Glomerular visceral epithelial cell (primary cell): ENCODE data around the gene CDK19.
"Not testable (repeated sequence)": the region's sequence is repeated elsewhere in the genome, so short reads cannot be mapped to it uniquely, and the experiment has no call there.

Experiments used
- DNase-seq: peaks from one replicate; pipeline ENCODE4 v3.0.0-alpha.2; 2016; ENCODE audit errors: extremely low spot score

The CDK19 gene

GRCh38 chr6:110813338-110814101, 1.7 kb downstream of the CDK19 start:
- DNase-seq: peak; percentile 8

GRCh38 chr6:110812719-110813118, 2.5 kb downstream of the CDK19 start:
- DNase-seq: no peak

GRCh38 chr6:110810896-110811586, 4.2 kb downstream of the CDK19 start:
- DNase-seq: peak; percentile 32

- no peak for DNase-seq
Measured at GRCh38 chr6:110809792-110810191, 5.5 kb downstream of the CDK19 start.

GRCh38 chr6:110802175-110802574, 13.1 kb downstream of the CDK19 start:
- DNase-seq: not testable (repeated sequence)

- DNase-seq: no peak
Measured at GRCh38 chr6:110800839-110801196, 14.5 kb downstream of the CDK19 start.

GRCh38 chr6:110800196-110800838, 15.0 kb downstream of the CDK19 start:
- no peak for DNase-seq

- DNase-seq: no peak
Measured at GRCh38 chr6:110799655-110800054, 15.6 kb downstream of the CDK19 start.

- DNase-seq: no peak
Measured at GRCh38 chr6:110799189-110799588, 16.1 kb downstream of the CDK19 start.

- DNase-seq: no peak
Measured at GRCh38 chr6:110795271-110795670, 20.0 kb downstream of the CDK19 start.

- no peak for DNase-seq
Measured at GRCh38 chr6:110786696-110787095, 28.6 kb downstream of the CDK19 start.

- DNase-seq: no peak
Measured at GRCh38 chr6:110786271-110786670, 29.0 kb downstream of the CDK19 start.

- no peak for DNase-seq
Measured at GRCh38 chr6:110784610-110784979, 30.7 kb downstream of the CDK19 start.

GRCh38 chr6:110781522-110782214, 33.6 kb downstream of the CDK19 start:
- no peak for DNase-seq

GRCh38 chr6:110778333-110778732, 36.9 kb downstream of the CDK19 start:
- DNase-seq: no peak

GRCh38 chr6:110777636-110778035, 37.6 kb downstream of the CDK19 start:
- no peak for DNase-seq

GRCh38 chr6:110776413-110776812, 38.9 kb downstream of the CDK19 start:
- no peak for DNase-seq

GRCh38 chr6:110769923-110770322, 45.3 kb downstream of the CDK19 start:
- no peak for DNase-seq

- DNase-seq: no peak
Measured at GRCh38 chr6:110768057-110768456, 47.2 kb downstream of the CDK19 start.

- no peak for DNase-seq
Measured at GRCh38 chr6:110761371-110761770, 53.9 kb downstream of the CDK19 start.

- DNase-seq: no peak
Measured at GRCh38 chr6:110760589-110760988, 54.7 kb downstream of the CDK19 start.

GRCh38 chr6:110760098-110760497, 55.2 kb downstream of the CDK19 start:
- DNase-seq: not testable (repeated sequence)
